Heart left ventricle (tissue), 16 donors: ENCODE results near the gene INSR. TPM values are rescaled to one million over a fixed set of nuclear protein-coding genes. Genes with fewer than 3 reads are reported as not detected.
A peak's percentile ranks its signal among the peaks of the same experiment; 100 is the strongest.

ENCODE experiments used
- ATAC-seq, 4 donors: fragments of 200-7000 bp; cut with Tn5 transposase; one replicate each; pipeline ENCODE4 v1.9.1; 2020 to 2022; ENCODE audit warnings: moderate library complexity in 4 of 4, mild to moderate bottlenecking in 3 of 4, moderate number of reproducible peaks in 1 of 4
- DNase-seq, 5 donors: peaks; one replicate each; pipeline ENCODE4 v3.0.0-alpha.2; 2020
- H3K27ac ChIP-seq, 12 donors: fragments of 200-600 bp; sonication (generic) in 4 of 12; one replicate each; pipeline versions ENCODE4 v1.5.0 to v1.8.0; 2016 to 2022; ENCODE audit warnings: mild to moderate bottlenecking in 2 of 12
- H3K27me3 ChIP-seq, 9 donors: fragments of 200-600 bp; sonication (generic) in 2 of 9; one replicate each; pipeline versions ENCODE4 v1.5.1 to v1.8.0; 2016 to 2022; ENCODE audit warnings: mild to moderate bottlenecking in 3 of 9
- H3K36me3 ChIP-seq, 9 donors: fragments of 200-600 bp; sonication (generic) in 2 of 9; one replicate each; pipeline versions ENCODE4 v1.5.0 to v1.8.0; 2018 to 2022; ENCODE audit warnings: mild to moderate bottlenecking in 2 of 9
- H3K4me1 ChIP-seq, 12 donors: fragments of 200-600 bp; sonication (generic) in 4 of 12; one replicate each; pipeline versions ENCODE4 v1.5.0 to v1.8.0; 2016 to 2022; ENCODE audit warnings: mild to moderate bottlenecking in 3 of 12
- H3K4me3 ChIP-seq, 12 donors: fragments of 200-600 bp; sonication (generic) in 4 of 12; one replicate each; pipeline versions ENCODE4 v1.5.0 to v1.8.0; 2017 to 2022; ENCODE audit warnings: mild to moderate bottlenecking in 9 of 12, moderate library complexity in 4 of 12
- H3K9me3 ChIP-seq, 12 donors: fragments of 200-600 bp; sonication (generic) in 4 of 12; one replicate each; pipeline versions ENCODE4 v1.5.0 to v1.8.0; 2016 to 2022; ENCODE audit warnings: mild to moderate bottlenecking in 1 of 12
- POLR2A ChIP-seq, 2 donors: fragments of 450-650 bp; IDR thresholded peaks; one replicate each; pipeline ENCODE4 v1.6.1; 2017; ENCODE audit warnings: antibody characterized with exemption in 2 of 2, mild to moderate bottlenecking in 2 of 2, moderate library complexity in 2 of 2
- WGBS, 4 donors: extraction: QIAGEN DNeasy Blood & Tissue Kit in 2 of 4; methylation state at CpG; one replicate each; pipeline versions ENCODE4 v1.1.5 to v1.1.7; 2013 to 2018; 5-methylcytosine and 5-hydroxymethylcytosine counted together
- intact Hi-C, 10 donors: fragments of 100-400 bp; cut with DNase I; formaldehyde crosslinking; loops; one replicate each; pipeline versions ENCODE4 v1.11.1 to v1.14.2; 2022
- polyA plus RNA-seq, 2 donors: library from polyadenylated mRNA; stranded (reverse); fragments of 200-250 nt; gene quantifications; one replicate each; pipeline ENCODE4 v1.2.3, GENCODE V29; 2013
- total RNA-seq, 9 donors: library from RNA; depleted of rRNA in 2 of 9; stranded (reverse); fragments of >200 nt in 2 of 9; fragmentation: NEBNext Ultra II Directional in 3 of 9; extraction: Animal tissue kit (Norgen Biotek cat#: 25700) in 3 of 9; gene quantifications; one replicate each; pipeline versions ENCODE4 v1.1.0 to v1.2.4, GENCODE V29; 2016 to 2023
- TF ChIP-seq, protein P1 (sequence below), 12 donors: fragments of 200-600 bp; sonication (generic) in 4 of 12; IDR thresholded peaks; one replicate each; pipeline versions ENCODE4 v1.5.0 to v1.8.0; 2018 to 2022; ENCODE audit warnings: antibody characterized with exemption in 12 of 12, mild to moderate bottlenecking in 5 of 12
- donor health status: ischemic (EF 13 %, LVEDD 7.1; RV severe dilation, severe dysfunction).
- donor health status: healthy with polysubstance abuse.
- donor health status: DM: no; HTN: yes; CAD: no.
- donor health status: DM: no; HTN: no; CAD: no.
- donor health status: ischemic (EF 25% LVEDD 6.9; RV normal size, moderate dysfunction).
- donor health status: ischemic (EF 25% LVEDD 5.7; RV mildly dilated, moderate dysfunction).
- donor health status: healthy.
- donor health status: DM: yes; HTN: yes; CAD: no.
- donor health status: ischemic (EF 35%, LVEDD 5.7; RV mildly dilated, moderate dysfunction).
- donor health status: nonischemic (EF 11% LVEDD 7.7; RV severe dilation, severe dysfunction).
- donor health status: DM: yes; HTN: yes; CAD: no.
- donor health status: PGD.
- donor health status: ischemic (EF 29% LVEDD 5.4; RV normal size, mild dysfunction).
- donor health status: nonischemic (EF 23%, LVEDD 6.1; RV moderate dilation, normal function).

Gene INSR
- total and polyA plus RNA-seq, 11 donors, result 28.7 to 221 (median 98.8) TPM

DNA sequence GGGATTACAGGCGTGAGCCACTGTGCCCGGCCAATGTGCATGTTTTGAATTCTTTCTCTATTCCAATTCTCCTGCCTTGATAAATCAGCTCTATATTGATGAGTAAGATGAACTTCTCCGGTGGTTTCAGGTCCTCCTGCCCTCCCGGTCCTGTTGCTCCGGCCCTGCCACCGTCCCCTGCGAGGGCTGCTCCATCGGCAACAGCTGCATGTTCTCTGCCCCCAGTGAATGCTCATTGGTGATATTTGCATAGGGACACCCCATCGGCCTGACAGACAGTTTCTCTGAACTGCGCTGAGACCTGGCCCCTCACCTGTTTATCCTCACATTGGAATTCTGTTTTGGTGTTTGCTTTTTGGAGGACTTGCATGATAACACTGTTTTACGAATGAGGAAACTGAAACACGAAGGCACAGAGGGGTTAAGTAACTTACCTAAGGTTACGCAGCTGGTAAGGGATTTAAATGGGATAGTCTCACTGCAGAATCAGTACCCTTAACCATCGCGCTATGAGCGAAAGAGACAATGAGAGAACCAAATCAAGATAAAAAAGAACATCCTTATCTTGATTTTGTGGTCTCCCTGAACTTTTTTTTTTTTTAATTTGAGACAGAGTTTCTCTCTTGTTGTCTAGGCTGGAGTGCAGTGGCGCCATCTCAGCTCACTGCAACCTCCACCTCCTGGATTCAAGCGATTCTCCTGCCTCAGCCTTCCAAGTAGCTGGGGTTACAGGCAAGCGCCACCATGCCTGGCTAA, 192.5 kb downstream of the INSR start:
- intact Hi-C loops, result loop anchor here (1.0 to 10.0 kb wide), 10 partner anchors 46 to 701 kb away; partner anchors contain the start of gene TRAPPC5 (in 1 of the 10)
- DNase-seq, result no peak
- Histone ChIP-seq H3K27ac (no peak overlapping the region), H3K36me3 (no peaks in the 10 kb centered on the region), H3K9me3 (peaks cover 0 to 14% (median 2%) of the 10 kb centered on the region in 12 donors), H3K4me1 (peaks cover 0 to 15% (median 4%) of the 10 kb centered on the region in 12 donors), H3K27me3 (peaks cover 0 to 4% (median 0%) of the 10 kb centered on the region in 9 donors), H3K4me3 (no peak overlapping the region)
- ATAC-seq, result no peak
- no peak for TF ChIP-seq POLR2A (IDR thresholded peaks at IDR 0.05)
- TF ChIP-seq, protein P1, sequence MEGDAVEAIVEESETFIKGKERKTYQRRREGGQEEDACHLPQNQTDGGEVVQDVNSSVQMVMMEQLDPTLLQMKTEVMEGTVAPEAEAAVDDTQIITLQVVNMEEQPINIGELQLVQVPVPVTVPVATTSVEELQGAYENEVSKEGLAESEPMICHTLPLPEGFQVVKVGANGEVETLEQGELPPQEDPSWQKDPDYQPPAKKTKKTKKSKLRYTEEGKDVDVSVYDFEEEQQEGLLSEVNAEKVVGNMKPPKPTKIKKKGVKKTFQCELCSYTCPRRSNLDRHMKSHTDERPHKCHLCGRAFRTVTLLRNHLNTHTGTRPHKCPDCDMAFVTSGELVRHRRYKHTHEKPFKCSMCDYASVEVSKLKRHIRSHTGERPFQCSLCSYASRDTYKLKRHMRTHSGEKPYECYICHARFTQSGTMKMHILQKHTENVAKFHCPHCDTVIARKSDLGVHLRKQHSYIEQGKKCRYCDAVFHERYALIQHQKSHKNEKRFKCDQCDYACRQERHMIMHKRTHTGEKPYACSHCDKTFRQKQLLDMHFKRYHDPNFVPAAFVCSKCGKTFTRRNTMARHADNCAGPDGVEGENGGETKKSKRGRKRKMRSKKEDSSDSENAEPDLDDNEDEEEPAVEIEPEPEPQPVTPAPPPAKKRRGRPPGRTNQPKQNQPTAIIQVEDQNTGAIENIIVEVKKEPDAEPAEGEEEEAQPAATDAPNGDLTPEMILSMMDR (IDR thresholded peaks at IDR 0.05), result no peak
- WGBS, 4 donors, result 58 to 75% (median 64%) methylated on average over 19 of the region's 19 CpGs

DNA sequence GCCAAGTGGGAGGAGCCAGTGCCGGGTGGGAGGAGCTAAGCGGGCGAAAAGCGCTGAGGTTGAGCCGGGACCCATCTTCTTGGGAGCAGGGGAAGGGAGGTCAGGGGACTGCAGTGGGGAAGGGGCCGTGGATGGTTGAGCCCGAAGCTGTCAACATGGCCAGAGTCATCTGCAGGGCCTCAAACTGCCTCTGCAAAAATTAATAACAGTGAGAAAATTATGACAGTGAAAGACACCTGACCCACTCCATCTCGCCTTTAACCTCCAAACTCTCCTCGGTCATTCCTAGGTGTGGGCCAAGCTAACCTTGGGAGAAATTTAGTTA, 194.7 kb downstream of the INSR start:
- no peak for DNase-seq
- Histone ChIP-seq H3K27ac (peak overlapping the region; percentile 91 to 98 (median 92)), H3K9me3 (peaks cover 0 to 35% (median 10%) of the 10 kb centered on the region in 12 donors), H3K27me3 (peaks cover 0 to under 1% (median 0%) of the 10 kb centered on the region in 9 donors), H3K4me1 (peaks cover 0 to 12% (median 4%) of the 10 kb centered on the region in 12 donors), H3K4me3 (peak overlapping the region; percentile 30 to 91 (median 63)), H3K36me3 (no peaks in the 10 kb centered on the region)
- TF ChIP-seq, protein P1 (IDR thresholded peaks at IDR 0.05), result no peak
- TF ChIP-seq POLR2A (IDR thresholded peaks at IDR 0.05), result no peak
- 12 to 14% (median 14%) methylated on average over 9 of the region's 9 CpGs for WGBS, 4 donors
- ATAC-seq, result no peak
- intact Hi-C loops, result no loop called here

DNA sequence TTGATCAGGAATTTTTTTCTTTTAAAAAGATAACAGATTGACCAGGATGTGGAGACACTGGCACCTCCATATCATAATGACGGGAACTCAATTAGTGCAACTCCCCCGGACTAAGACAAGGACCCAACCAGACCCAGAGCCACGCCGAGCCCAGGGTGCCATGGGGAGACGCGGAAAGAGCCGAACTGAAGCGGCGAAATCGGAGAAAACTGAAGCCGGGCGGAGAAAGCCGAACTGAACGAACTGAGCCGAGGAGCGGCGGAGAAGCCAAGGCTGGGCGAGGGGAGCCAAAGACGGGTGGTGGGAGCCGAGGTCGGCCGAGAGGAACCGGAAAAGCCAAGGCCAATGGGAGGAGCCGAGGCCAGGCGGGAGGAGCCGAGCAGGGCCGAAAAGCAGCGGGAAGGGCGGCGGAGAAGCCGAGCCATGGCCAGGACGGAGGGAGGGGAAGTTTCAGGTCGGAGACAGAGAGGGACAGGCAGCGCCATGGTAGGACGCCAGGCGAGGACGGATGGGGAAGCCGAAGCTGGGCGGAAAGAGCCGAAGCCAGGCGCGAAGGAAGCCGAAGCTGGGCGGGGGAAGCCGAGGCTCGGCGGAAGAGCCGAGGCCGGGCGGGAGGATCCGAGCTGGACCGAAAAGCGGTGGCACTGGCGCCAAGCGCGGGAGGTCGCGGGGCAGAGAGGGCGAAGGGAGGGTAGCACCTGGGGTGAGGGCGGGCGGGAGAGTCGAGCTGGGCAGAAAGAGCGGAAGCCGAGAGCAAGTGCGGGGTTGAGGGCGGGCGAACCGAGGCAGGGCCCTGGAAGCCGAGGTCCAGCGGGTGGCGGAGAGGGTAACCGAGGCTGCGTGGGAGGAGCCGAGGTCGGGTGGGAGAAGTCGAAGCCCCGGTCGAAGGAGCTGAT, 195.3 kb downstream of the INSR start:
- peak; percentile 94 to 97 (median 96) for ATAC-seq
- intact Hi-C loops, result loop anchor here in 1 of 10 donors (1.0 kb wide), 1 partner anchor 30 kb away; the partner anchor contains the start of gene ZNF557
- peaks cover 0 to 41% (median 13%) of the 10 kb centered on the region in 12 donors for H3K9me3 ChIP-seq

More for the DNA sequence above, 195.3 kb downstream of the INSR start:
- peak in 1 of 2 donors; percentile 57 for TF ChIP-seq POLR2A (IDR thresholded peaks at IDR 0.05)
- TF ChIP-seq, protein P1 (IDR thresholded peaks at IDR 0.05), result no peak
- 0 to 1% (median 0%) methylated on average over 78 of the region's 78 CpGs for WGBS, 4 donors
- Histone ChIP-seq H3K27me3 (no peaks in the 10 kb centered on the region), H3K27ac (peak overlapping the region; percentile 91 to 98 (median 92)), H3K36me3 (no peaks in the 10 kb centered on the region), H3K4me3 (peak overlapping the region; percentile 30 to 91 (median 63)), H3K4me1 (peaks cover 0 to 12% (median 4%) of the 10 kb centered on the region in 12 donors)
- DNase-seq, result peak; percentile 92 to 96 (median 94)
